BJ (cell line): ENCODE measurements around the gene UCK1. TPM values are rescaled to one million over a fixed set of nuclear protein-coding genes. Genes with fewer than 3 reads are reported as not detected.

Experiments
- CTCF ChIA-PET: fragments of 350-600 bp; formaldehyde crosslinking; extraction: SDS; loops from one replicate; lab custom pipeline; 2021; ENCODE audit warnings: antibody characterized with exemption, inconsistent platforms; lab: Yijun Ruan, JAX
- POLR2A ChIA-PET: fragments of 300-600 bp; sonication (Branson Sonifier 250); formaldehyde crosslinking; extraction: SDS; loops from one replicate; lab custom pipeline; 2021; ENCODE audit warnings: antibody characterized with exemption; lab: Charles Lee
- DNase-seq: peaks from one replicate; pipeline ENCODE4 v3.0.0-alpha.2; 2011; ENCODE audit warnings: low read depth
- H3K27me3 ChIP-seq: 2 replicates; pipeline ENCODE4 v1.6.0; 2011; ENCODE audit warnings: low read length; ENCODE audit not compliant: control insufficient read depth, insufficient read depth
- H3K36me3 ChIP-seq: 2 replicates; pipeline ENCODE4 v1.5.1; 2011; ENCODE audit warnings: low read length; ENCODE audit not compliant: control insufficient read depth, insufficient read depth
- H3K4me3 ChIP-seq: 2 replicates; pipeline ENCODE4 v1.5.1; 2011; ENCODE audit warnings: low read depth, mild to moderate bottlenecking, control low read depth, low read length
- CTCF ChIP-seq: IDR thresholded peaks from 2 replicates; pipeline ENCODE4 v1.5.1; 2011; ENCODE audit warnings: low read depth, mild to moderate bottlenecking, control low read depth, inconsistent platforms, low read length, moderate library complexity; ENCODE audit not compliant: insufficient read depth
- polyA plus RNA-seq: library from polyadenylated mRNA; depleted of rRNA; stranded (reverse); fragments of >200 nt; gene quantifications from 2 replicates; pipeline ENCODE4 v1.2.3, GENCODE V29; 2011

The UCK1 gene
- polyA plus RNA-seq, 1 experiment = 24.9 TPM

- TF ChIP-seq CTCF = no peak
- DNase-seq = no peak
- H3K36me3 ChIP-seq = peaks cover 52% of the 10 kb centered on the region
- CTCF ChIA-PET = interaction anchor here (0.6 to 5.0 kb wide), 12 partner anchors 8 to 263 kb away, joined by 3 to 34 read pairs (median 3); no protein-coding TSS in a partner anchor
- POLR2A ChIA-PET = no interaction called here
- no peak overlapping the region for H3K4me3 ChIP-seq
- H3K27me3 ChIP-seq = no peaks in the 10 kb centered on the region
Measured at GRCh38 chr9:131477367-131477766, 53.7 kb downstream of the UCK1 start.

GRCh38 chr9:131476777-131477345, 54.2 kb downstream of the UCK1 start:
- CTCF ChIA-PET = interaction anchor here (0.6 to 5.0 kb wide), 7 partner anchors 8 to 263 kb away, joined by 3 to 34 read pairs (median 3); no protein-coding TSS in a partner anchor
- TF ChIP-seq CTCF = no peak
- POLR2A ChIA-PET = no interaction called here
- peaks cover 48% of the 10 kb centered on the region for H3K36me3 ChIP-seq
- H3K27me3 ChIP-seq = no peaks in the 10 kb centered on the region
- H3K4me3 ChIP-seq = no peak overlapping the region
- no peak for DNase-seq

- Histone ChIP-seq H3K4me3 (no peak overlapping the region), H3K36me3 (peaks cover 45% of the 10 kb centered on the region), H3K27me3 (no peaks in the 10 kb centered on the region)
- ChIA-PET CTCF (interaction anchor here (1.1 to 5.0 kb wide), 2 partner anchors 9 to 126 kb away, joined by 3 to 34 read pairs; no protein-coding TSS in a partner anchor), POLR2A (interaction anchor here (0.6 kb wide), 1 partner anchor 186 kb away, joined by 3 read pairs; no protein-coding TSS in a partner anchor)
- no peak for DNase-seq
- TF ChIP-seq CTCF = peak; percentile 52
Measured at GRCh38 chr9:131475956-131476776, 54.9 kb downstream of the UCK1 start.

- H3K27me3 ChIP-seq = no peaks in the 10 kb centered on the region
- TF ChIP-seq CTCF = no peak
- no peak for DNase-seq
- POLR2A ChIA-PET = interaction anchor here (0.6 kb wide), 1 partner anchor 187 kb away, joined by 3 read pairs; no protein-coding TSS in a partner anchor
- H3K36me3 ChIP-seq = peaks cover 51% of the 10 kb centered on the region
- CTCF ChIA-PET = interaction anchor here (2.6 kb wide), 1 partner anchor 125 kb away, joined by 8 read pairs; no protein-coding TSS in a partner anchor
- H3K4me3 ChIP-seq = no peak overlapping the region
Measured at GRCh38 chr9:131475111-131475955, 55.7 kb downstream of the UCK1 start.
